GM12874 (cell line): Measurements from ENCODE around the gene PARD3.

ENCODE experiments used
- TF ChIP-seq, protein P1 (sequence below): IDR thresholded peaks from 2 replicates; pipeline ENCODE4 v1.5.1; 2011; ENCODE audit warnings: low read depth, mild to moderate bottlenecking, control low read depth, low read length, moderate library complexity; ENCODE audit not compliant: insufficient read depth

The PARD3 gene

DNA sequence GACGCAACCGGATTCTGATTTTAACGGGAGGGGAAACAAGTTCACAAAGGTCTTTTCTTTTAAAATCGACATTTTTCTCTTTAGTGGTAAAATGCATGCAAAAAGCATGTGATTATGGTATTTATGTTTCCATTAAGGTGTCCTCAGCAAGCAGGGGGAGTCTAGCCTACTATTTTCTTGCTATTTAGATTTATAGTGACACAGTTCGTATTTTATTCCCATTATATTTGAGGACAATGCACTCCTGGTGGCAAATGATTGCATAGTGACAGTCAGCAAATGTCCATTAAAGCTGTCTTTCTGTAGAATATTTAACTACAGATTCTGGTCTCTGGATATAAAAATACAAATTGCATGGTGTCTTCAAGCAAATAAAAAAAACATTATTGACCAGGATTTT, 554.2 kb downstream of the PARD3 start:
- TF ChIP-seq, protein P1, sequence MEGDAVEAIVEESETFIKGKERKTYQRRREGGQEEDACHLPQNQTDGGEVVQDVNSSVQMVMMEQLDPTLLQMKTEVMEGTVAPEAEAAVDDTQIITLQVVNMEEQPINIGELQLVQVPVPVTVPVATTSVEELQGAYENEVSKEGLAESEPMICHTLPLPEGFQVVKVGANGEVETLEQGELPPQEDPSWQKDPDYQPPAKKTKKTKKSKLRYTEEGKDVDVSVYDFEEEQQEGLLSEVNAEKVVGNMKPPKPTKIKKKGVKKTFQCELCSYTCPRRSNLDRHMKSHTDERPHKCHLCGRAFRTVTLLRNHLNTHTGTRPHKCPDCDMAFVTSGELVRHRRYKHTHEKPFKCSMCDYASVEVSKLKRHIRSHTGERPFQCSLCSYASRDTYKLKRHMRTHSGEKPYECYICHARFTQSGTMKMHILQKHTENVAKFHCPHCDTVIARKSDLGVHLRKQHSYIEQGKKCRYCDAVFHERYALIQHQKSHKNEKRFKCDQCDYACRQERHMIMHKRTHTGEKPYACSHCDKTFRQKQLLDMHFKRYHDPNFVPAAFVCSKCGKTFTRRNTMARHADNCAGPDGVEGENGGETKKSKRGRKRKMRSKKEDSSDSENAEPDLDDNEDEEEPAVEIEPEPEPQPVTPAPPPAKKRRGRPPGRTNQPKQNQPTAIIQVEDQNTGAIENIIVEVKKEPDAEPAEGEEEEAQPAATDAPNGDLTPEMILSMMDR, result no peak

DNA sequence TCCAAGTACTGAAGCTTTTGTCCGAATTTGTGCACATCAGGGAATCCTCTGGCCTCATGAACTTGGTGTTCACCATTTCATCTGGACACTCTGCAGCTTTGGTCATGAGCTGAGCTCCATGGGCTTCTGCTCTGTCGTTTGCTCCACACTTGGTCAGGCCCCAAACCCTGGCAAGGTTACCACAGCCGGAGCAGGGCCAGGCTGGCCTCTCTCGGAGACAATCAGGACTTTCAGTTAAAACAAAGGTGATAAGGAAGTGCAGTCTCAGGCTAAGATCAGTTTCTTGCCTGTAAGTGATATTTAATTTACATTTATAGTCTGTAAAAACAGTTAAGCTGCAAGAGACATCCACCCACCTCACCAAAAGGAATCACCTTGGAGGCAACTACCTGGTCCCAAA, 558.9 kb downstream of the PARD3 start:
- TF ChIP-seq, protein P1, result no peak

DNA sequence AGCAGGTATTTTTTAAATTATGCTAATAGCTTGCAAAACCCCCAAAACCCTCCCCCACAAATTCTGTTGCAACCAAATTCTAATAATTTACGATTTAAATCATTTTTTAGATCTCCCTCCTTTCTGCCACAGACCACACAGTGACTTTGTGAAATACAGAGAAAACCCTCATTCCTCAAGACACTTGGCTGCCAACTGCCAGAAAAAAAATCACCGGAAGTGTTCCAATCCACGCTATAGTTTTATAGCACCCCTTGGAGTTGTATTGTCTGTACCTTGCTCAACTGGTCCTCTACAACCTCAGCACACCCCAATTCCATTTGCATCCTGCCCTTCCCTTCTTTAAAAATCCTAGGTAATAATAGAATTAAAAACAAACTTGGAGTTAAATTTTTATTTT, 560.1 kb downstream of the PARD3 start:
- TF ChIP-seq, protein P1, result no peak

DNA sequence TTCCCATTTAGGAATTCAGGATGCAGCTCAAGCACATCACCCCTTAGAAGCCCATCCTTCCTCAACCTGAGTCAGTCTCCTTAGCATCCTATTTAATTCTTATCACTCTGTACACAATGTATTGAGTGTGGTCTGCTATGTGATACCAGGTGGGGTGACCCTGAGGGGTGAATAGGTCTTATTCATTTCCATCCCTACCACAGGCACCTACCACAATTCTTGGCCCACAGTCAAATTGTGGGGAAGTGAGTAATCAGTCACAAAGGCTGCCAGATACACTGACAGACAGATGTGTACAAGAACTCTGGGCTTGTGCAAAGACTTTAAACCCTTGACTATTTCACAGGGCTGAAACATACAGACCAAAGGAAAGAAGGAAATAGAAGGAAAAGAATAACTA, 560.5 kb downstream of the PARD3 start:
- TF ChIP-seq, protein P1, result no peak

DNA sequence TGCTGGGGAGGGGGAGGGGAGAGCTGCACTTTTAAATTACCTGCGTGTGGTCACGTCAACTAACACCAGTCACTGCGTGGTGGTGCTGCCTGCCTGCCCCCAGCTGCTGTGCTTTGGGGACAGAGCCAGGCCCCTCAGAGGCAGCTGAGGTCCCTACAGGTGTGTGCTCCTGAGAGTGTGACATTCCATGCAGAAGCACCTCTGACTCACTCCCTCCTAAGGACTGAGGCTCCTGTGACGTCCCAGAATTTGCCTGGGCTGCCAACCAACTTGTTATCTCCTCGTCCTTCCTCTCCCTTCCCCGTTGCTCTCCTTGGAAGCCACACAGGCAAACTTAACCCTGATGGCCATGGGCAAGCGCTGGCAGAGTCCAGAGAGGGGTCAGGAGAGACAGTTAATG, 563.0 kb downstream of the PARD3 start:
- TF ChIP-seq, protein P1, result no peak

DNA sequence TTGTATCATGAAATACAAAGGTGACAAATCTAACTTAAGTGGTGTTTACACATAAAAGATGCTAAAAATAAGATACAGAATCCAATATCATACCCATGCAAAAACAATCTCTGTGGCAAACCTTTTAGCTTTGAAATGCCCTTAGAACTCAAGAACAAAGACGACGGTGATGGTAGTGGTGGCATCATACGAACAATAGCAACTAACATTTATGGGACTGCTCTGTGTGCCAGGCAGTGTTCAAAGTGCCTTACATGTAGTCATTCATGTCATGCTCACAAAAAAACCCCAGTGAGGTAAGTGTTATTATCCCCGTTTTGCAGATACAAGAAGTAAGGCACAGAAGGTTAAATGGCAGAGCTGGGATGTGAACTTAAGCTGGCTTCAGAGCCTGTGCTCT, 563.9 kb downstream of the PARD3 start:
- TF ChIP-seq, protein P1, result no peak

DNA sequence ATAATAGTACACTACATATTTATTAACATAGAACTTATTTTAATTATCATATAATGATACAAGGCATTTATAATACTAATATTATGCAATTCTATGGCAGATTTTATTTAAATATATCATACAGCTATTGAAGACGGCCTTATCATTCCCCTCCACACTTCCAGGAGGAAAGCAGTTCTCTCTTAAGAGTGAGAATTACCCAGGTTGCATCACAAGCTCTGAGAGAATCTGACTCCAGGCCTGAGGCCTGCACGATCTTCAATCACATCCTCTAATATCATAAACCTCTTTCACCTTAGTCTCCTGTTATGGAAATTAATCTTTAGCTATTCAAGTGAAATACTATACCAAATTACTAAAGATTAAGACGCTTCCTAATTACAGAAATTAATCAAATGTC, 564.4 kb downstream of the PARD3 start:
- TF ChIP-seq, protein P1, result no peak

DNA sequence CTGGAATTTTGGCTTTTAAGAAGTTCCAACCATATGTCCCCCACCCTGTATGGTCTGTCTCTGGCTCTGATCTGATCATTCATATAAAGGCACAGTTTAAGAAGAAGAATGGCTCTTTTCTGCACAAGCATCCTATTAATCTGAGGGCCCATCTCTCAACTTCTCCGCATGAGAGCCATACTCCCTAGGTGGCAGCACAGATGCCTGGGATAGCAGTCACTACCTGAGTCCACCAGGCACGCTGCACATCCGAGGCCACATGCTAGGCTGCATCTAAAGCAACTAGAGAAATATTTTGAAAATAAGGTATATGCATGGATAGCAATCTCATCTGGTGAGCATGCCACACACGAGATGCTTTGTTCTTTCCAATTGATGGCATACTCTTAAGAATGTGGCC, 565.5 kb downstream of the PARD3 start:
- TF ChIP-seq, protein P1, result no peak
